Measurements from ENCODE around the gene PALM.

PALM gene

GRCh38 chr19:763869-764268, 55.1 kb downstream of the PALM start:
- TF ChIP-seq ZBTB7A (IDR thresholded peaks at IDR 0.05; ENCODE audit: low read depth) (no peak), EP300 (IDR thresholded peaks at IDR 0.05; ENCODE audit: borderline replicate concordance) (no peak), MAX (IDR thresholded peaks at IDR 0.05) (no peak), EGR1 (IDR thresholded peaks at IDR 0.05) (no peak), RAD21 (IDR thresholded peaks at IDR 0.05; ENCODE audit: low read depth) (no peak)
- TF ChIP-seq, protein P1, sequence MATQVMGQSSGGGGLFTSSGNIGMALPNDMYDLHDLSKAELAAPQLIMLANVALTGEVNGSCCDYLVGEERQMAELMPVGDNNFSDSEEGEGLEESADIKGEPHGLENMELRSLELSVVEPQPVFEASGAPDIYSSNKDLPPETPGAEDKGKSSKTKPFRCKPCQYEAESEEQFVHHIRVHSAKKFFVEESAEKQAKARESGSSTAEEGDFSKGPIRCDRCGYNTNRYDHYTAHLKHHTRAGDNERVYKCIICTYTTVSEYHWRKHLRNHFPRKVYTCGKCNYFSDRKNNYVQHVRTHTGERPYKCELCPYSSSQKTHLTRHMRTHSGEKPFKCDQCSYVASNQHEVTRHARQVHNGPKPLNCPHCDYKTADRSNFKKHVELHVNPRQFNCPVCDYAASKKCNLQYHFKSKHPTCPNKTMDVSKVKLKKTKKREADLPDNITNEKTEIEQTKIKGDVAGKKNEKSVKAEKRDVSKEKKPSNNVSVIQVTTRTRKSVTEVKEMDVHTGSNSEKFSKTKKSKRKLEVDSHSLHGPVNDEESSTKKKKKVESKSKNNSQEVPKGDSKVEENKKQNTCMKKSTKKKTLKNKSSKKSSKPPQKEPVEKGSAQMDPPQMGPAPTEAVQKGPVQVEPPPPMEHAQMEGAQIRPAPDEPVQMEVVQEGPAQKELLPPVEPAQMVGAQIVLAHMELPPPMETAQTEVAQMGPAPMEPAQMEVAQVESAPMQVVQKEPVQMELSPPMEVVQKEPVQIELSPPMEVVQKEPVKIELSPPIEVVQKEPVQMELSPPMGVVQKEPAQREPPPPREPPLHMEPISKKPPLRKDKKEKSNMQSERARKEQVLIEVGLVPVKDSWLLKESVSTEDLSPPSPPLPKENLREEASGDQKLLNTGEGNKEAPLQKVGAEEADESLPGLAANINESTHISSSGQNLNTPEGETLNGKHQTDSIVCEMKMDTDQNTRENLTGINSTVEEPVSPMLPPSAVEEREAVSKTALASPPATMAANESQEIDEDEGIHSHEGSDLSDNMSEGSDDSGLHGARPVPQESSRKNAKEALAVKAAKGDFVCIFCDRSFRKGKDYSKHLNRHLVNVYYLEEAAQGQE (IDR thresholded peaks at IDR 0.05; ENCODE audit: low read depth): no peak

- TF ChIP-seq ZBTB7A (IDR thresholded peaks at IDR 0.05; ENCODE audit: low read depth) (peak; percentile 42; the same call in 1 of the 2 replicates), MAX (IDR thresholded peaks at IDR 0.05) (no peak)
Measured at GRCh38 chr19:764301-764700, 55.6 kb downstream of the PALM start.

GRCh38 chr19:765179-765738, 56.5 kb downstream of the PALM start:
- TF ChIP-seq ZBTB7A (IDR thresholded peaks at IDR 0.05; ENCODE audit: low read depth): no peak
- TF ChIP-seq, protein P1 (IDR thresholded peaks at IDR 0.05; ENCODE audit: low read depth): no peak
- TF ChIP-seq CEBPB (IDR thresholded peaks at IDR 0.05): no peak
- TF ChIP-seq MAX (IDR thresholded peaks at IDR 0.05): no peak
- no peak for TF ChIP-seq TCF12 (IDR thresholded peaks at IDR 0.05; ENCODE audit: low read depth)
- TF ChIP-seq RAD21 (IDR thresholded peaks at IDR 0.05; ENCODE audit: low read depth): no peak
- no peak for TF ChIP-seq CREB1 (IDR thresholded peaks at IDR 0.05; ENCODE audit: low read depth)
- TF ChIP-seq NFIC (IDR thresholded peaks at IDR 0.05): no peak
- no peak for TF ChIP-seq EP300 (IDR thresholded peaks at IDR 0.05; ENCODE audit: borderline replicate concordance)
- no peak for TF ChIP-seq TEAD4 (IDR thresholded peaks at IDR 0.05)
- no peak for TF ChIP-seq USF1 (IDR thresholded peaks at IDR 0.05)
- no peak for TF ChIP-seq FOXM1 (IDR thresholded peaks at IDR 0.05; ENCODE audit: borderline replicate concordance, low read depth)
- TF ChIP-seq YY1 (IDR thresholded peaks at IDR 0.05; ENCODE audit: low read depth): no peak
- TF ChIP-seq TAF1 (IDR thresholded peaks at IDR 0.05; ENCODE audit: low read depth): no peak
- no peak for TF ChIP-seq EGR1 (IDR thresholded peaks at IDR 0.05)

- no peak for TF ChIP-seq ZBTB7A (IDR thresholded peaks at IDR 0.05; ENCODE audit: low read depth)
- TF ChIP-seq, protein P1 (IDR thresholded peaks at IDR 0.05; ENCODE audit: low read depth): no peak
- peak; percentile 51; the same call in 1 of the 2 replicates for TF ChIP-seq MAX (IDR thresholded peaks at IDR 0.05)
- peak; percentile 59; the same call in 1 of the 2 replicates for TF ChIP-seq FOXM1 (IDR thresholded peaks at IDR 0.05; ENCODE audit: borderline replicate concordance, low read depth)
- TF ChIP-seq TEAD4 (IDR thresholded peaks at IDR 0.05): peak; percentile 93
- 0 out of 2 replicates have a peak, but pooled peaks have one; percentile 3 for TF ChIP-seq RAD21 (IDR thresholded peaks at IDR 0.05; ENCODE audit: low read depth)
- TF ChIP-seq EGR1 (IDR thresholded peaks at IDR 0.05): no peak
- TF ChIP-seq YY1 (IDR thresholded peaks at IDR 0.05; ENCODE audit: low read depth): no peak
- peak; percentile 61 for TF ChIP-seq NFIC (IDR thresholded peaks at IDR 0.05)
- TF ChIP-seq TAF1 (IDR thresholded peaks at IDR 0.05; ENCODE audit: low read depth): no peak
- peak; percentile 88 for TF ChIP-seq TCF12 (IDR thresholded peaks at IDR 0.05; ENCODE audit: low read depth)
- TF ChIP-seq USF1 (IDR thresholded peaks at IDR 0.05): peak; percentile 14; the same call in 1 of the 2 replicates
- TF ChIP-seq CEBPB (IDR thresholded peaks at IDR 0.05): no peak
- TF ChIP-seq EP300 (IDR thresholded peaks at IDR 0.05; ENCODE audit: borderline replicate concordance): peak; percentile 85
- TF ChIP-seq CREB1 (IDR thresholded peaks at IDR 0.05; ENCODE audit: low read depth): no peak
Measured at GRCh38 chr19:768424-768823, 59.7 kb downstream of the PALM start.
